HepG2 (cell line): ENCODE results near the gene IST1. TPM values are rescaled to one million over a fixed set of nuclear protein-coding genes. Genes with fewer than 3 reads are reported as not detected.

Experiments used
- ATAC-seq: fragments of 200-7000 bp; cut with Tn5 transposase; 3 replicates; pipeline ENCODE4 v1.9.1; 2020; ENCODE audit warnings: mild to moderate bottlenecking, moderate library complexity
- BruUV-seq: library from RNA; stranded (reverse); fragments of 400-500 nt; replicated peaks from 2 replicates; lab custom pipeline; 2021; lab: Mats Ljungman, UMichigan
- CTCF ChIA-PET: fragments of 300-600 bp; formaldehyde crosslinking; extraction: SDS; loops from one replicate; lab custom pipeline; 2021; ENCODE audit warnings: low total read pairs, inconsistent platforms, low intra/inter-chr PET ratio; lab: Yijun Ruan, JAX
- POLR2A ChIA-PET: fragments of 350-600 bp; sonication (Branson Sonifier 250); formaldehyde crosslinking; loops from one replicate; lab custom pipeline; 2020; ENCODE audit warnings: antibody characterized with exemption, inconsistent platforms; lab: Yijun Ruan, JAX
- DNase-seq: peaks from one replicate; pipeline ENCODE4 v3.0.0-alpha.2; 2015; ENCODE audit warnings: low spot score
- FAIRE-seq: peaks from 3 replicates; lab custom pipeline; 2011; peaks lifted over from hg19 to GRCh38; lab: Jason Lieb, UNC
- H2AFZ ChIP-seq: one replicate; pipeline ENCODE4 v1.6.1; 2011; ENCODE audit warnings: low read length, inconsistent platforms
- H3K27ac ChIP-seq: fragments of 300-600 bp; 3 replicates; pipeline ENCODE4 v1.8.0; 2011; ENCODE audit warnings: mixed run types, mild to moderate bottlenecking, mixed read lengths, low read length, inconsistent platforms; ENCODE audit not compliant: insufficient read depth; ENCODE audit errors: extremely low read length
- H3K27me3 ChIP-seq, 2 experiments: fragments of 200-600 bp in 1 of 2; 2 replicates in 1 of 2; 3 replicates in 1 of 2; pipeline versions ENCODE4 v1.6.0 to v1.8.0; 2011; ENCODE audit warnings: low read length in 2 of 2, mild to moderate bottlenecking in 2 of 2, moderate library complexity in 2 of 2, inconsistent platforms in 1 of 2; ENCODE audit not compliant: insufficient read depth in 2 of 2, control insufficient read depth in 1 of 2
- H3K36me3 ChIP-seq, 2 experiments: fragments of 200-600 bp in 1 of 2; replicated peaks in 1 of 2; 2 replicates in 1 of 2; 3 replicates in 1 of 2; pipeline versions ENCODE4 v1.5.1 to v1.8.0; 2011; ENCODE audit warnings: low read length in 2 of 2, inconsistent platforms in 1 of 2; ENCODE audit not compliant: insufficient read depth in 2 of 2, control insufficient read depth in 1 of 2
- H3K4me1 ChIP-seq: 2 replicates; pipeline ENCODE4 v1.5.1; 2012; ENCODE audit warnings: low read length, inconsistent platforms; ENCODE audit not compliant: insufficient read depth
- H3K4me2 ChIP-seq: 2 replicates; pipeline ENCODE4 v1.6.0; 2011; ENCODE audit warnings: low read depth, low read length, inconsistent platforms
- H3K4me3 ChIP-seq, 3 experiments: fragments of 200-600 bp in 1 of 3; sonication (generic), shearing (Covaris generic) in 1 of 3; replicated peaks in 1 of 3; 2 replicates each; pipeline ENCODE4 v1.5.1; 2011 to 2016; ENCODE audit warnings: low read length in 3 of 3, inconsistent platforms in 2 of 3, low read depth in 2 of 3, mild to moderate bottlenecking in 2 of 3, control low read depth in 1 of 3, mixed read lengths in 1 of 3; ENCODE audit not compliant: insufficient read depth in 1 of 3
- H3K79me2 ChIP-seq: one replicate; pipeline ENCODE4 v1.6.1; 2011; ENCODE audit warnings: low read length, inconsistent platforms; ENCODE audit not compliant: insufficient read depth
- H3K9ac ChIP-seq: 2 replicates; pipeline ENCODE4 v1.6.0; 2011; ENCODE audit warnings: mild to moderate bottlenecking, low read depth, low read length, inconsistent platforms; ENCODE audit not compliant: insufficient read depth
- H3K9me3 ChIP-seq: 2 replicates; pipeline ENCODE4 v1.5.1; 2012; ENCODE audit warnings: mild to moderate bottlenecking, low read length
- H4K20me1 ChIP-seq: 2 replicates; pipeline ENCODE4 v1.6.0; 2011; ENCODE audit warnings: inconsistent platforms, mild to moderate bottlenecking, low read length, moderate library complexity; ENCODE audit not compliant: insufficient read depth
- EP300 ChIP-seq, 3 experiments: sonication (generic) in 1 of 3; formaldehyde crosslinking in 1 of 3; IDR thresholded peaks; 2 replicates each; pipeline versions ENCODE4 v1.5.1 to v1.6.1; 2011 to 2020; ENCODE audit warnings: low read depth in 2 of 3, low read length in 2 of 3, borderline replicate concordance in 1 of 3, improper control_type of control experiment in 1 of 3, mild to moderate bottlenecking in 1 of 3, missing genetic modification reagents in 1 of 3, moderate library complexity in 1 of 3
- KDM5B ChIP-seq: sonication (generic); formaldehyde crosslinking; IDR thresholded peaks from 2 replicates; pipeline ENCODE4 v1.4.0; 2020; ENCODE audit warnings: missing genetic modification reagents, mild to moderate bottlenecking, borderline replicate concordance
- LCORL ChIP-seq, 2 experiments: fragments of 450-650 bp in 1 of 2; sonication (generic) in 1 of 2; formaldehyde crosslinking in 1 of 2; IDR thresholded peaks; 2 replicates each; pipeline versions ENCODE4 v1.5.0 to v1.6.1; 2017 to 2020; ENCODE audit warnings: antibody characterized with exemption in 1 of 2, missing genetic modification reagents in 1 of 2
- NBN ChIP-seq: fragments of 450-650 bp; conservative IDR thresholded peaks from 2 replicates; pipeline ENCODE4 v1.6.1; 2017
- NR2F6 ChIP-seq, 2 experiments: IDR thresholded peaks; 2 replicates each; pipeline ENCODE4 v1.6.1; 2016; ENCODE audit warnings: antibody characterized with exemption in 1 of 2, mild to moderate bottlenecking in 1 of 2
- ONECUT2 ChIP-seq: sonication (generic); formaldehyde crosslinking; IDR thresholded peaks from 2 replicates; pipeline ENCODE4 v1.4.0; 2020; ENCODE audit warnings: missing genetic modification reagents
- RARA ChIP-seq: IDR thresholded peaks from 2 replicates; pipeline ENCODE4 v1.6.1; 2016; ENCODE audit warnings: missing genetic modification reagents, missing compliant biosample characterization
- SOX13 ChIP-seq, 3 experiments: fragments of 450-650 bp in 1 of 3; sonication (generic) in 1 of 3; formaldehyde crosslinking in 1 of 3; IDR thresholded peaks in 2 of 3; conservative IDR thresholded peaks in 1 of 3; 2 replicates each; pipeline versions ENCODE4 v1.5.0 to v1.6.1; 2016 to 2020; ENCODE audit warnings: antibody characterized with exemption in 1 of 3, mild to moderate bottlenecking in 1 of 3, missing compliant biosample characterization in 1 of 3, missing genetic modification reagents in 1 of 3, moderate library complexity in 1 of 3
- SOX6 ChIP-seq, 2 experiments: fragments of 450-650 bp in 1 of 2; sonication (generic) in 1 of 2; formaldehyde crosslinking in 1 of 2; IDR thresholded peaks; 2 replicates each; pipeline versions ENCODE4 v1.4.0 to v1.6.1; 2017 to 2020; ENCODE audit warnings: antibody characterized with exemption in 1 of 2, mild to moderate bottlenecking in 1 of 2, missing genetic modification reagents in 1 of 2
- ZBTB44 ChIP-seq: sonication (generic); formaldehyde crosslinking; IDR thresholded peaks from 2 replicates; pipeline ENCODE4 v1.4.0; 2020; ENCODE audit warnings: missing genetic modification reagents
- ZNF460 ChIP-seq: sonication (generic); formaldehyde crosslinking; IDR thresholded peaks from 2 replicates; pipeline ENCODE4 v1.5.1; 2020; ENCODE audit warnings: missing genetic modification reagents, mild to moderate bottlenecking, borderline replicate concordance
- ZNF605 ChIP-seq: sonication (generic); formaldehyde crosslinking; IDR thresholded peaks from 2 replicates; pipeline ENCODE4 v1.8.0; 2022; ENCODE audit warnings: mild to moderate bottlenecking, missing genetic modification reagents
- ZNF713 ChIP-seq: sonication (generic); formaldehyde crosslinking; IDR thresholded peaks from 2 replicates; pipeline ENCODE4 v1.4.0; 2020; ENCODE audit warnings: mild to moderate bottlenecking, missing genetic modification reagents
- WGBS: methylation state at CpG from one replicate; pipeline ENCODE4 v1.1.6; 2017; ENCODE audit warnings: low lambda C conversion rate; 5-methylcytosine and 5-hydroxymethylcytosine counted together
- in situ Hi-C: cut with HindIII; loops from 2 replicates; pipeline ENCODE4 v1.10.0; 2017; ENCODE audit warnings: low pct_unique_long_range_greater_than_20kb; ENCODE audit not compliant: extremely low pct_ligation_motif_present
- intact Hi-C: fragments of 100-400 bp; cut with micrococcal nuclease; formaldehyde crosslinking; loops from one replicate; pipeline ENCODE4 v1.10.0; 2022; ENCODE audit not compliant: unreplicated experiment
- polyA plus RNA-seq, 8 experiments: library from polyadenylated mRNA; depleted of rRNA in 3 of 8; stranded (reverse) in 7 of 8; unstranded in 1 of 8; fragments of >200 nt; fragmentation: Illumina TruSeq in 4 of 8; extraction: Trizol in 4 of 8; gene quantifications; 2 replicates each; pipeline versions ENCODE4 v1.2.1 to v1.2.3, GENCODE V29; 2011 to 2016; ENCODE audit warnings: low read depth in 4 of 8, missing spikeins in 1 of 8, mixed read lengths in 1 of 8; ENCODE audit not compliant: insufficient read depth in 1 of 8
- total RNA-seq, 5 experiments: library from RNA; depleted of rRNA; stranded (reverse); fragments of >200 nt; fragmentation: Illumina TruSeq; extraction: Trizol; gene quantifications; 2 replicates each; pipeline ENCODE4 v1.2.3, GENCODE V29; 2016; ENCODE audit warnings: low read depth in 1 of 5

The IST1 gene
- total and polyA plus RNA-seq, 2 of the 13 experiments (the other 11 are each of a cell fraction or from before 2014, with no cell fraction given), result 346 to 415 TPM

- no peak for FAIRE-seq
- Histone ChIP-seq H4K20me1 (no peaks in the 10 kb centered on the region), H3K4me1 (peaks cover 40% of the 10 kb centered on the region), H3K4me2 (peak overlapping the region; percentile 23; the same call in 1 of the 2 replicates), H3K36me3 (no peaks in the 10 kb centered on the region), H3K27ac (no peak overlapping the region), H3K79me2 (no peaks in the 10 kb centered on the region), H3K9me3 (no peaks in the 10 kb centered on the region), H2AFZ (no peak overlapping the region), H3K4me3 (no peak overlapping the region), H3K27me3 (no peaks in the 10 kb centered on the region; a peak in 1 of 5 replicates), H3K9ac (no peak overlapping the region)
- no TSS peak for BruUV-seq
- intact Hi-C loops (loop anchor here (5.0 kb wide), 3 partner anchors 39 to 196 kb away; partner anchors contain the start of gene PKD1L3), in situ Hi-C loops (no loop called here)
- CTCF ChIA-PET, result no interaction called here
- POLR2A ChIA-PET, result interaction anchor here (1.2 kb wide), 1 partner anchor 103 kb away, joined by 3 read pairs; no protein-coding TSS in a partner anchor
- TF ChIP-seq ZNF460 (CRISPR knock-in tag) (peak; percentile 84; the same call in 1 of the 2 replicates), ZNF713 (no peak), ZNF605 (CRISPR knock-in tag) (peak; percentile 47; the same call in 1 of the 2 replicates), RARA (CRISPR knock-in tag) (peak; percentile 30; the same call in 1 of the 2 replicates), NR2F6 (IDR thresholded peaks at IDR 0.05) (peak; percentile 48; the same call in 1 of the 2 replicates), NR2F6 (CRISPR knock-in tag; IDR thresholded peaks at IDR 0.05) (peak; percentile 62), NBN (no peak), SOX6 (IDR thresholded peaks at IDR 0.05) (no peak), SOX6 (CRISPR knock-in tag; IDR thresholded peaks at IDR 0.05) (peak; percentile 36; the same call in 1 of the 2 replicates), ZBTB44 (CRISPR knock-in tag) (no peak), EP300 (IDR thresholded peaks at IDR 0.05; ENCODE audit: low read depth in 2 of 2, low read length in 2 of 2) (peak in 1 of 2 experiments; percentile 33; a peak in 1 of 4 replicates), EP300 (CRISPR knock-in tag; IDR thresholded peaks at IDR 0.05; ENCODE audit: borderline replicate concordance) (no peak), ONECUT2 (no peak), KDM5B (CRISPR knock-in tag) (0 out of 2 replicates have a peak, but pooled peaks have one; percentile 26), LCORL (IDR thresholded peaks at IDR 0.05) (no peak), LCORL (CRISPR knock-in tag; IDR thresholded peaks at IDR 0.05) (0 out of 2 replicates have a peak, but pooled peaks have one; percentile 34), SOX13 (IDR thresholded peaks at IDR 0.05) (no peak), SOX13 (CRISPR knock-in tag; conservative IDR thresholded peaks at IDR 0.05 in 1 of 2, IDR thresholded peaks at IDR 0.05 in 1 of 2) (peak in 1 of 2 experiments; percentile 49; a peak in 2 of 4 replicates)
- no peak; the same call in 2 of the 3 replicates for ATAC-seq
- WGBS, result 19% methylated on average over 9 of the region's 9 CpGs
- peak; percentile 23 for DNase-seq
These were observed 68.0 kb downstream of the IST1 start for GRCh38 chr16:71963125-71963875.
